Glomerular visceral epithelial cell (primary cell): ENCODE measurements around the gene SACS.
A peak's percentile ranks its signal among the peaks of the same experiment; 100 is the strongest.

Source experiments
- DNase-seq: peaks from one replicate; pipeline ENCODE4 v3.0.0-alpha.2; 2016; ENCODE audit errors: extremely low spot score

Gene SACS

DNA sequence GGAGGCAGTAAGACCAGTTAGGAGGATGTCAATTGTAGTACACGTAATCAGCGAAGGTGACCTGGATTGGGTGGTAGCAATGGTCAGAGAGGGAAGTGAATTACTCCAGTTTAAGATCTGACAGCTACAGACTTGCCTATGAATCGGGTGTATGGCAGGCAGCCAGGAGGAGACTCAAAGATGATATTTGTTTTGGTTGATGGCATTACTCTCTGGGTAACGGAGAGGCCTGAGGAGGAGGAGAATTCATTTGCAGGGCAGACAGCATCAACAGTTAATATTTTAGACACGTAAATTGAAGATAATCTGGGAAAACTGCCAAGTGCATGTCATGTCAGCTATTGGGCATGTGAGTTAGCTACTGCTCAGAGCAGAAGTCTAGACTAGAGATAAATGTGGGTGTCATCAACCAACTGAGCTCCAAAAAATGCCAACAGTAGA, 143.6 kb downstream of the SACS start:
- DNase-seq = peak; percentile 58

DNA sequence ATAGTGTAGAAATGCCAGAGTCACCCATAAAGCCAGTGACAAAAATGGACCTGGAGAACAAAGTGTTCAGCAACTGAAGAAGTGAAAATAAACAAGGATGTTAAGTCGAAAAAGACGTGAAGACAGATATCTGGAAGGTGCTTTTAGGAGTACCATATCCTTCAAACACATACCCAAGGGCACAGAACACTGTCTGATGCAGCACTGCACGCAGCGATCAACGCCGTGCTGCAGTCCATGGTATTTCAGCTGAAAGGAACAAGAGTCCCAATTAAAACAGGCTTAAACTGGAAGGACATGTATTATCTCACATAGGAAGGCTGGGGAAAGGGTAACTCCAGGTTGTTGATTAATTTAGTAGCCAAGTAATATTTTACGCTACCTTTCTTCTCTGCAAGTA, 144.5 kb downstream of the SACS start:
- no peak for DNase-seq

DNA sequence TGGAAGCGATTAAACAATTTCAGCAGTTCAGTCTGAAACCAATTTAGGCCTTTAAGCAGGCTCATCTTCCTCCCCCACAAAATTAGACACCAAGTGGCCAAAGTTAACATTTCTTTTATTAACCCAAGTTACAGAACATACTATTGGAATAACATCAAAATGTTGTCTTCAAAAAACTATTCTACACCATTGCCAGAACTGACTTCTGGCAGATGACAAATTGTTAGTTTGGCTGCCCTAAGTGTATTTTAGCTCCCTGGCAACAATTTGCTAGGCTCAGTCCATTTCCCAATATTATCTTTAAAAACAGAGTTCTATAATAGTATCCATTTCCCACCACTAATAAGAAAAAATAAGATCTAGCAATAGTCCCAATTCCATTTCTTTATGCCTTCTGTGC, 144.9 kb downstream of the SACS start:
- no peak for DNase-seq

DNA sequence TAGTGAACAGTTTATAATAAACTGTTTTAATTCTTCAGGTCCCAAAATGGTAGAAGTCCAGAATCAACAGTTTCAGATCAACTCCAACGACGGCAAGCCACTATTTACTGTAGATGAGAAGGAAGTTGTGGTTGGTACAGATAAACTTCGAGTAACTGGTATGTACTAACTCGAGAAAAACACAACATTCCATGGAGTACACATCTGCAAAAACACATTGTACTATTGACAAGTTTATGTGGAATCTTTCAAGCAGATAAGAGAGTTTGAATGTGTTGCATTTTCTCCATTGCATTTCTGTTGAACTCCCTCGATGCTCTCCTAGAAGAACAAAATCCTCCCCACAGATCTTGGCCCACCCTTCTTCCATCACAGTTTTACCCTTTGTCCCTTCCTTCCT, 154.2 kb downstream of the SACS start:
- no peak for DNase-seq
